Measurements from ENCODE around the gene PLEKHA6. TPM values are rescaled to one million over a fixed set of nuclear protein-coding genes. Genes with fewer than 3 reads are reported as not detected.

Gene PLEKHA6
- polyA plus RNA-seq, 3 donors = 0.08 TPM; not detected in 1

DNA sequence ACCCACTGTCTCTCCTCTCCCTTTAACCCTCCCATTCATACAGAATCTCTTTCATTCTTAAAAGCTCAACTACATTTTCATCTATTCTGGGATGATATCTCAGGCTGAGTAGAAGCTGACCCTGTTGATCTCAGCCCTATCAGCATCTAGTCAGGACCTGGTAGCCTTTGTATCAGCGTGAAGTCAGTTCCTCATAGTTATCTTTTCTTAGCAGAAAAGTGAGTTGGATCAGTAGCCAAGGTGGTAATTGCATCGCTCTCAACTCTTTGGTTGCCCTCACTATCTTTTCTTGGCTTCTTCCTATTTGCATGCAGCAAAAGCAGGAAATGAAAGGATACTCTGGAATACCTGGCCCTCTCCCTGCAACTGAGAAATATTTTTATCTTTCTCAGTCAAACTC is 132.4 kb downstream of the PLEKHA6 start:
- no peaks in the 10 kb centered on the region for H3K4me1 ChIP-seq (ENCODE audit: control insufficient read depth in 1 of 2, insufficient read depth in 2 of 2, low read length in 2 of 2)
- H3K9me3 ChIP-seq (replicated peaks in 1 of 2; ENCODE audit: control insufficient read depth in 1 of 2, insufficient read depth in 1 of 2, low read length in 2 of 2) = no peaks in the 10 kb centered on the region
- H3K9ac ChIP-seq (ENCODE audit: insufficient read depth, low read length, poor library complexity, severe bottlenecking) = no peak overlapping the region
- Mint-ChIP-seq H3K27ac (no peak overlapping the region), H3K4me3 (no peak overlapping the region), H3K27me3 (ENCODE audit: low read depth in 3 of 3) (peaks cover 0 to 6% (median 5%) of the 10 kb centered on the region in 3 donors), H3K36me3 (no peaks in the 10 kb centered on the region), H3K9me3 (peaks cover 0 to 2% (median 0%) of the 10 kb centered on the region in 7 donors), H3K4me1 (no peaks in the 10 kb centered on the region)
- H3K4me2 ChIP-seq (replicated peaks; ENCODE audit: extremely low read depth, low read length, poor library complexity, severe bottlenecking) = no peak overlapping the region
- no peak for TF ChIP-seq CTCF (IDR thresholded peaks at IDR 0.05)
- no peaks in the 10 kb centered on the region for H3K79me2 ChIP-seq (ENCODE audit: insufficient read depth, low read length)
- H3K27me3 ChIP-seq (ENCODE audit: control insufficient read depth in 2 of 2, insufficient read depth in 2 of 2, low read length in 2 of 2) = no peaks in the 10 kb centered on the region
- 100% methylated on average over 1 of the region's 2 CpGs for WGBS (ENCODE audit: insufficient coverage)
- H3K4me3 ChIP-seq (replicated peaks in 1 of 3; ENCODE audit: low read depth in 2 of 3, low read length in 3 of 3) = no peak overlapping the region
- H3K27ac ChIP-seq (ENCODE audit: low read depth in 1 of 2, low read length in 2 of 2) = no peak overlapping the region
- no peak overlapping the region for H2AFZ ChIP-seq (ENCODE audit: insufficient read depth, low read depth, low read length, poor library complexity, severe bottlenecking)
- H3K36me3 ChIP-seq (replicated peaks in 1 of 2; ENCODE audit: control insufficient read depth in 1 of 2, insufficient read depth in 2 of 2, low read length in 2 of 2) = no peaks in the 10 kb centered on the region
- H4K20me1 ChIP-seq (ENCODE audit: insufficient read depth, low read length) = no peaks in the 10 kb centered on the region
- DNase-seq = no peak
- intact Hi-C loops (cut with micrococcal nuclease) = no loop called here

GRCh38 chr1:204225841-204226735 is 133.6 kb downstream of the PLEKHA6 start:
- H3K9me3 Mint-ChIP-seq = peaks cover 0 to 2% (median 0%) of the 10 kb centered on the region in 7 donors
- no peaks in the 10 kb centered on the region for H3K36me3 ChIP-seq (replicated peaks in 1 of 2; ENCODE audit: control insufficient read depth in 1 of 2, insufficient read depth in 2 of 2, low read length in 2 of 2)
- H4K20me1 ChIP-seq (ENCODE audit: insufficient read depth, low read length) = no peaks in the 10 kb centered on the region
- no peaks in the 10 kb centered on the region for H3K36me3 Mint-ChIP-seq
- no peak overlapping the region for H3K4me3 ChIP-seq (replicated peaks in 1 of 3; ENCODE audit: low read depth in 2 of 3, low read length in 3 of 3)
- H3K9me3 ChIP-seq (replicated peaks in 1 of 2; ENCODE audit: control insufficient read depth in 1 of 2, insufficient read depth in 1 of 2, low read length in 2 of 2) = no peaks in the 10 kb centered on the region
- H3K27ac Mint-ChIP-seq = peak overlapping the region in 1 of 7 donors; percentile 36
- no peaks in the 10 kb centered on the region for H3K4me1 ChIP-seq (ENCODE audit: control insufficient read depth in 1 of 2, insufficient read depth in 2 of 2, low read length in 2 of 2)
- no peaks in the 10 kb centered on the region for H3K27me3 ChIP-seq (ENCODE audit: control insufficient read depth in 2 of 2, insufficient read depth in 2 of 2, low read length in 2 of 2)
- TF ChIP-seq CTCF (IDR thresholded peaks at IDR 0.05) = no peak
- no peak overlapping the region for H3K4me2 ChIP-seq (replicated peaks; ENCODE audit: extremely low read depth, low read length, poor library complexity, severe bottlenecking)
- DNase-seq = no peak
- H3K4me1 Mint-ChIP-seq = no peaks in the 10 kb centered on the region
- H3K79me2 ChIP-seq (ENCODE audit: insufficient read depth, low read length) = no peaks in the 10 kb centered on the region
- H3K9ac ChIP-seq (ENCODE audit: insufficient read depth, low read length, poor library complexity, severe bottlenecking) = no peak overlapping the region
- H3K4me3 Mint-ChIP-seq = no peak overlapping the region
- 87% methylated on average over 15 of the region's 16 CpGs for WGBS (ENCODE audit: insufficient coverage)
- no peak overlapping the region for H2AFZ ChIP-seq (ENCODE audit: insufficient read depth, low read depth, low read length, poor library complexity, severe bottlenecking)
- H3K27ac ChIP-seq (ENCODE audit: low read depth in 1 of 2, low read length in 2 of 2) = no peak overlapping the region
- intact Hi-C loops (cut with micrococcal nuclease) = no loop called here
- H3K27me3 Mint-ChIP-seq (ENCODE audit: low read depth in 3 of 3) = peaks cover 0 to 6% (median 6%) of the 10 kb centered on the region in 3 donors

Measured in CD14-positive monocyte (primary cell).